ENCODE results near the gene TMX2.

The TMX2 gene

DNA sequence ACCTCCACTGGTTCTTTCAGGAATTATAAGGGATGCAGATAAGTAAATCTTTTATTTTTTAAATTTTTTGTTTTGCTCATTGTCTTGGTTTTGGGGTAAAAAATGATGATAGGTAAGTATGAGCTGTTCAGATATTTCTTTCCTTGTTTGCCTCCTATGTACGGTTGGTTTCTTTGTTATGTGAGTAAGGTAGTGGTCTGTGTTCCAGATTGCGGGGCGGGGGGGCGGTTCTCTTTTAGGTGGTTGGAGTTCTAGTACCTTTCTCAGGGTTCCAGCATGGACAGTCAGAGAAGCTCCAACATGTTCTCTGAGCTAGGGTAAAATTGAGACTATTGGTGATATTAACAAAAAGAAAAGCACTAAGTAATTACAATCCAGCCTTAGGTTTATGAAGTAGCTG is 51.6 kb downstream of the TMX2 start:
- TF ChIP-seq, protein P1, sequence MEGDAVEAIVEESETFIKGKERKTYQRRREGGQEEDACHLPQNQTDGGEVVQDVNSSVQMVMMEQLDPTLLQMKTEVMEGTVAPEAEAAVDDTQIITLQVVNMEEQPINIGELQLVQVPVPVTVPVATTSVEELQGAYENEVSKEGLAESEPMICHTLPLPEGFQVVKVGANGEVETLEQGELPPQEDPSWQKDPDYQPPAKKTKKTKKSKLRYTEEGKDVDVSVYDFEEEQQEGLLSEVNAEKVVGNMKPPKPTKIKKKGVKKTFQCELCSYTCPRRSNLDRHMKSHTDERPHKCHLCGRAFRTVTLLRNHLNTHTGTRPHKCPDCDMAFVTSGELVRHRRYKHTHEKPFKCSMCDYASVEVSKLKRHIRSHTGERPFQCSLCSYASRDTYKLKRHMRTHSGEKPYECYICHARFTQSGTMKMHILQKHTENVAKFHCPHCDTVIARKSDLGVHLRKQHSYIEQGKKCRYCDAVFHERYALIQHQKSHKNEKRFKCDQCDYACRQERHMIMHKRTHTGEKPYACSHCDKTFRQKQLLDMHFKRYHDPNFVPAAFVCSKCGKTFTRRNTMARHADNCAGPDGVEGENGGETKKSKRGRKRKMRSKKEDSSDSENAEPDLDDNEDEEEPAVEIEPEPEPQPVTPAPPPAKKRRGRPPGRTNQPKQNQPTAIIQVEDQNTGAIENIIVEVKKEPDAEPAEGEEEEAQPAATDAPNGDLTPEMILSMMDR (conservative IDR thresholded peaks at IDR 0.05; ENCODE audit: low read length) = no peak
- peak overlapping the region; percentile 80 for H3K4me3 ChIP-seq (ENCODE audit: low read length)
- no peak for DNase-seq (ENCODE audit: low read depth)

DNA sequence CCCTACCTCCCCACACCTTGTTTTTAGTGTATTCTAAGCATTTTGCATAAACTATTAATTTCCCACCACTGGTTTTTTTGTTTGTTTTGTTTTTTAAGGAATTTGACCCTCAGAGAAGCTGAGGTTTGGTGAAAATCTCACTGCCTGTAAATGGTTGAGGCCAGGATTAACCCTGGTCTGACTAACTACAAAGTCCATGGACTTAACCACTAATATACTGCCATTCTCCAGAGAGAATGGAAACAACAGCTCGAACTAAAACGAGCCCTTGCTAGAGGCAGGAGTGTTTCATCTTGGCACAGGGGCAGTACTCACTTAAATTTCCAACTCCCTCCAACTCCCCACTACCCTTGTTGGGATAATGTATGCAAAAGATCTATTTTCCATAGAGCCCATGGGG is 52.2 kb downstream of the TMX2 start:
- TF ChIP-seq, protein P1 (conservative IDR thresholded peaks at IDR 0.05; ENCODE audit: low read length) = no peak
- peak overlapping the region; percentile 80 for H3K4me3 ChIP-seq (ENCODE audit: low read length)
- DNase-seq (ENCODE audit: low read depth) = no peak

DNA sequence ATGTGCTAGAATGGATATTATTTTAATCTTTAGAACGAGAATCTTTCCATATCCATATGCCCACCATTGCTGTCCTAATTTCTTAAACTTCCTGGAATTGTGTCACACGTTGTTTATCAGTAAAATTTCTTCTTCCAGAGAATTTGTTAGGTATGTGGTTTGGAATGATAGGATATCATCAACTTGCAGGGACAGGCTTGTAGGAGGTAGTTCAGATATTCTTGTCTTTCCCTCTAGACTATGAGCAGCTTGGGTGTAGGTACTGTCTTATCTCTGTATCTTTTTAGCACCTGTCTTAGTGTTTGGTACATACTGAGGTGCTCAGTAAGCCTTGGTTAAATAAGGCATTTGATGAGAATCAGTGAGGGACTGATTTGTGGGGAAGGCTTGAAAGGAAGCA is 52.6 kb downstream of the TMX2 start:
- TF ChIP-seq, protein P1 (conservative IDR thresholded peaks at IDR 0.05; ENCODE audit: low read length) = no peak; the same call in 1 of the 2 replicates
- DNase-seq (ENCODE audit: low read depth) = no peak
- H3K4me3 ChIP-seq (ENCODE audit: low read length) = peak overlapping the region; percentile 80

DNA sequence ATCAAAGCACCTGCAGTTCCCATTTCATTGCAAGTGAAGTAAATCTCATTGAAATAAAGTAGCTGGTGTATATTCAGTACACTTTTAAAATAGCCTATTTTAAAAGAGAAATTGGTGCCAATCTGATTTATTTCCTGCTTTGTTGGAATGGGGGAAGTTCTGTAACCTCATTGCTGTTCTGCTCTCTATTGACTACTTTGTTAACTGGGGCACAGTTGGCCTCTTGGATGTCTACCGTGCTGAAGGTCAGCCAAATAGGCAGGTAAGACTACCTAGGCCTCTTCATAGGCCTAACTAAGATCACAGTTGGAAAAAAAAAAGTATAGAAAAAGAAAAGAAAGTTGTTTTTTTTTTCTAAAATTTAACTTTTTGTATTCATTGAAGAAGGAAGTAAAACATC is 58.4 kb downstream of the TMX2 start:
- no peak overlapping the region for H3K4me3 ChIP-seq (ENCODE audit: low read length)
- TF ChIP-seq, protein P1 (conservative IDR thresholded peaks at IDR 0.05; ENCODE audit: low read length) = no peak
- DNase-seq (ENCODE audit: low read depth) = no peak

DNA sequence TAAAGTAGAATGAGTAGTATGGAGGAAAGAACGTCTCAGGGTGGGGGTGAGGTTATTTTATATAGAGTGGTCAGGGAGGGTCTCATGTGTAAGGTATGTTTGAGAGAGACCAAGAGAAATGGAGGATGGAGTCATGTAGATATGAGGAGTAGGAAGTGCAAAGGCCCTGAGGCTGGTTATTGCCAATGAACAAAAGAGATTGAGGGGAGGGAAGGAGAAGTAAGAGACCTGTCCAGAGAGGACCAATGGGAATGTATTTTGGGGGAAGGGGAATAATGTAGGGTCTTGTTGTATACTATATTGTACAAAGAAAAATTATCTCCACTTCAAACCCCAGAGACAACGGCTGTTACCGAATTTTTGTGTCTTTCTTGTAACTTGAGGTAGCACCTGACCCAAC is 59.0 kb downstream of the TMX2 start:
- H3K4me3 ChIP-seq (ENCODE audit: low read length) = no peak overlapping the region
- TF ChIP-seq, protein P1 (conservative IDR thresholded peaks at IDR 0.05; ENCODE audit: low read length) = no peak
- no peak for DNase-seq (ENCODE audit: low read depth)

DNA sequence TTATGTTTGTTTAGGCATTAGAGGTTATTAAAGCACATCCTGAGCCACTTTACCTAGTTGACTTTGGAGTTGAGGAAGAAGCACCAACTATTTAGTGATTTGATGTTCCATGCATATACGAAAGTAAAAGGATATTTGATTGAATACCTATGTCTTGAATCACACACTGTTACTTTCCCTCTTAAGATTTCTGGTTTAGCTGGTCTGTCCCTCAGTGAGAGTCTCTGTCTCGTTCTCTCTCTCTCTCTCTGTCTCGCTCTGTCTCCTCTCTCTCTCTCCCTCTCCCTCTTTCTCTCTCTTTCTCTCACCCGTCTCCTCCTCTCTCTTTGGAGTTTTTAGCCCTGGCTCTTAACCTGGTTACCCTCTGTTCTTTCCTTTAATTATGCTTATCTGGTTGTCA is 60.2 kb downstream of the TMX2 start:
- no peak for DNase-seq (ENCODE audit: low read depth)
- no peak overlapping the region for H3K4me3 ChIP-seq (ENCODE audit: low read length)
- TF ChIP-seq, protein P1 (conservative IDR thresholded peaks at IDR 0.05; ENCODE audit: low read length) = no peak

DNA sequence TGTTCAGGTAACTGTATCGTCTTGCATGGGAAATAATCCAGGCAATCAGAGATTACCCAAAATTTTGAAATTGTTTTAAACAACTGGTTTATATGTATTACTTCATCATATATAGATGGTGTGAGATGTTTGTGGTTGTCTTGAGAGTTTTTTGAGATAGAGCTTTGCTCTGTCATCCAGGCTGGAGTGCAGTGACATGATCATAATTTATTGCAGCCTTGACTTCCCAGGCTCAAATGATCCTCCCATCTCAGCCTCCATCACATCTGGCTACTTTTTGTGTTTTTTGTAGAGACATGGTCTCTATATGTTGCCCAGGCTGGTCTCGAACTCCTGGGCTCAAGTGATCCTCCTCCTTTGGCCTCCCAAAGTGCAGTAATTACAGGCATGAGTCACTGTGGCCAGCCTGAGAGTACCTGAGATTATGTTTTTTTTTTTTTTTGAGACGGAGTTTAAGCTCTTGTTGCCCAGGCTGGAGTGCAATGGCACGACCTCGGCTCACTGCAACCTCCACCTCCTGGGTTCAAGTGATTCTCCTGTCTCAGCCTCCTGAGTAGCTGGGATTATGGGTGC is 60.7 kb downstream of the TMX2 start:
- TF ChIP-seq, protein P1 (conservative IDR thresholded peaks at IDR 0.05; ENCODE audit: low read length) = no peak
- no peak for DNase-seq (ENCODE audit: low read depth)
- no peak overlapping the region for H3K4me3 ChIP-seq (ENCODE audit: low read length)

Data from AG10803 (cell line).